HG03103 (cell line): ENCODE data around the gene C1orf167.
"Not testable (repeated sequence)": the region's sequence is repeated elsewhere in the genome, so short reads cannot be mapped to it uniquely, and the experiment has no call there.

Experiments
- ATAC-seq: cut with Tn5 transposase; IDR thresholded peaks from one replicate; pipeline ENCODE4 v1.9.1; 2021; ENCODE audit warnings: low read depth; ENCODE audit not compliant: unreplicated experiment

C1orf167 gene

GRCh38 chr1:11799896-11800295, 37.9 kb downstream of the C1orf167 start:
- no peak for ATAC-seq

- ATAC-seq, result no peak
Observed at GRCh38 chr1:11800391-11800755, 38.4 kb downstream of the C1orf167 start.

DNA sequence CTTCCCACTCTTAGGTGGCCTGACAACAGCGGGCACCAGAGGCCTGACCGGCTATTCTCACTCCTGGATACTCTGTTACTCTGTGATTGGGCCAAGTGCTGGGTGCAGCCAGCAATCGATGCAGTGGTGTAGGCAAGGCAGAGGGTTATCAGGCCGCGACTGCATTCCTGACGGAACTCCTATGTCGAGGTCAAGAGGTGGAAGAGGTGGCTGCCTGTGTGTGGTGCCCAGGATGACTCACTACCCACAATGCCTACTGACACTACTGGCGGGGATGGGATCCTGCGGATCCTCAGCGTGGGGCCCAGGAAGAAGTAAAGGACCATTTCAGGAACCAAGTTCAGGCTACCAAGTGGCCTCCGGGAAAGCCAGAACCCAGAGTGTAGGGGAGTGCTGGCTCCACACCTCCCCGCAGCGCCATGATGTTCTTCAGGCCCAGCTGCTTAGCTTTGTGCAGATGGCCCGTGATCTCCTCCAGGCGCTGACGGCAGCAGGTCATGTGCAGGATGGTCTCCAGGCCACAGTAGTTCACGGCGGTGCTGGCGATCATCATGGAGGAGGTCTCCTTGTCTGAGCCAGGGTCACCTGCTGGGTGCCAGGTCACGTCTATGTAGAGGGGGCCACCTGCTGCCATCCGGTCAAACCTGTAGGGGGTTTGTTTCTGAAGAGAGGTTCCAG, 38.9 kb downstream of the C1orf167 start:
- no peak for ATAC-seq

DNA sequence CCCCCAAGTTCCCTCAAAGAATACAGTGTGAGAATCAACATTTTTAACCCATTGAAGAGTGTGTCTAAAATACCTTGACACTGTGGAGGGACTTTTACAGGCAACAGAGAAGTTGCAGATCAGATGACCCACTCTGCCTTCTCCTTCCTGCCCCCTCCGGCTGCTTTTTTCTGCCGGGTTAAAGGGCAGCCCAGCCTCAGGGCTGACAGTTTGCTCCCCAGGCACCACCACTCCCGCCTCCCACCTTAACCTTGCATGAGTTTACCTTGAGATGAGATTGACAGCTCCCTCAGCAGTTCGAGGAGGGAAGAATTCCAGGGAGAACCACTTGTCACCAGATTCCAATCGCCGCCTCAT, 40.6 kb downstream of the C1orf167 start:
- no peak for ATAC-seq

- no peak for ATAC-seq
Observed at GRCh38 chr1:11802973-11803885, 41.2 kb downstream of the C1orf167 start.

GRCh38 chr1:11803924-11804665, 42.1 kb downstream of the C1orf167 start:
- ATAC-seq, result not testable (repeated sequence)

DNA sequence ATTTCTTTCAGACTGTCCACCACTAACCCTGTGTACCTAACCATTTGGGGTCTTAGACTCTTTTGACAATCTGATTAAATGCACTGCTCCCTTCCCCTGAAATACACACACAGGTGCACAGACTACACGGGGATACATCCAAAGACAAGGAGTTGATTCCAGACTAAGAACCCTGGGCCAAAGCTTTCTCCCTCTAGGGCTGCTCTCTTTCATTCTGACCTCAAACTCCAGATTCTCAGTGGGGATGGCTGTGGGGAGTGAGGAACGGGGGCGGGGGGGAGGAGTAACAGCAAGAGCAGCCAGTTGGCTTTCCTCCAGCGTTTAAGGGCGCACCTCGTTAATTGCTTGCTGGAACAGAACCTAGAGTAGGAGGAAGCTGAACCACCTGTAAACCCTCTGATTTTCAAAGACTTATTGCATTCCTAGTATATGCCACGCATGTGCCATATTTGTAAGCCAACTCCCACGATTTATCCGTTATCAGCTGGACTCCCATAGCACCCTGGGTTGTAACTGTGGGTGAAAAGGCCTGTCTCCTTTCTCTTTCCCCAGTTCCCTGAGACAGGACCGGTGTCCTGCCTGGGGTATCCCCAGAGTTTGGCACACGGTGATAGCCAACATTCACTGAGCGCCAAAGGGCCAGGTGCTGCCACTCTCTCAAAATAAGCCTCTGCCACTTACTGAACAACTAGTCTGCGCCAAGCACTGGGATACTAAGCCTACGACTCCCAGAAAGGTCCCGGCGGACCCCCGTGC, 42.9 kb downstream of the C1orf167 start:
- no peak for ATAC-seq

GRCh38 chr1:11805422-11806306, 43.7 kb downstream of the C1orf167 start, which contains the start of the genes CLCN6 and MTHFR:
CLCN6 (plus strand) TSS chr1:11806191; CDS start chr1:11806263, 72 bp downstream.
MTHFR (minus strand) TSS chr1:11805964; CDS start chr1:11803116, 2,848 bp downstream.
- ATAC-seq, result peak; percentile 77

DNA sequence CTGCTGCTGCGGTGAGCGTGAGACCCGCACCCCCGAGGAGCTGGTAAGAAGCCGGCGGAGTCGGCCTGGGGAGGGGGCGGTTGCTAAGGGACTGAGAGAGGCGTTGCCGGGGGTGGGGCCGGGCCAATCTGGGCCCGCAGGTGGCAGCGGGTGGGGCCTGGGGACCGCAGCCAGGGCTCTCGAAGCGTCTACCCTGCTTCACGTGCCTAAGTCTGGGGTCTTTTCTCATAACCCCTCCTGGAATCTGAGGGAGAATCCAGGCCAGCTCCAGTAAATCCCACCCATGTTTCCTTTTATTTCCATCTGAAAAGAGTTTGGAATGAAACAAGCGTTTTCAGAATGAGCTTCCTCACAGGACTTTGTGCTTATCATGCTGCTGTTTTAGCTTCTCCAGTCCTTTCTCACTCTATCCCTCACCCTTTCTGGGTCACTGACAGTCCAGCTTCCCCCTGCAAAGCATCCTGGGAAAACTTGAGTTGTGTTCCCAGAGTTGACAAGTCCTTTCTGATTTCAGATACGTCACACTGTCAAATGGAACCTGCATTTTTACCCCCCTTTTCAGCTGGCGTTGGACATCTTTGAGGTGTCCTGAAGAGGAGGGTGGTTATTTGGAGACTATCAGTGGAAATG, 44.4 kb downstream of the C1orf167 start:
- ATAC-seq, result peak; percentile 28

DNA sequence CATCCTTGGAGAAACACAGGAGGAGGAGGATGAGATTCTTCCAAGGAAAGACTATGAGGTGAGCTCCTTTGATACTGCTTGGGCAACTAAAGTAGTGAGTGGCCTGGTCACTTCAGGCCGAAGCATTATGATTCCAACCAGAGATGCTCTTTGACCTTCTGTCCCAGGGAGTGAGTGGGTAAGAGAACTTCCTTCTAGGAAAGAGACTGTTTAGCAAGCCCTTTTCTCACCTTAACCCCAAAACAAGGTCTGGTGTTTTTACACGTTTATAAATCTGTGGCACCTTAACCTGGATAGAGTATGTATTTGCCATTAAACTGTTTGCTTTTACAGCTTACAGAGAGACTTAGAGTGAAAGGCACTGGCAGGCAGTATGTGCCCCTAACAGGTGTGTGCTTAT, 45.1 kb downstream of the C1orf167 start:
- no peak for ATAC-seq

GRCh38 chr1:11813021-11813420, 51.0 kb downstream of the C1orf167 start:
- ATAC-seq, result no peak

- ATAC-seq, result no peak
Observed at GRCh38 chr1:11817192-11817591, 55.2 kb downstream of the C1orf167 start.

GRCh38 chr1:11822091-11822490, 60.1 kb downstream of the C1orf167 start:
- no peak for ATAC-seq

DNA sequence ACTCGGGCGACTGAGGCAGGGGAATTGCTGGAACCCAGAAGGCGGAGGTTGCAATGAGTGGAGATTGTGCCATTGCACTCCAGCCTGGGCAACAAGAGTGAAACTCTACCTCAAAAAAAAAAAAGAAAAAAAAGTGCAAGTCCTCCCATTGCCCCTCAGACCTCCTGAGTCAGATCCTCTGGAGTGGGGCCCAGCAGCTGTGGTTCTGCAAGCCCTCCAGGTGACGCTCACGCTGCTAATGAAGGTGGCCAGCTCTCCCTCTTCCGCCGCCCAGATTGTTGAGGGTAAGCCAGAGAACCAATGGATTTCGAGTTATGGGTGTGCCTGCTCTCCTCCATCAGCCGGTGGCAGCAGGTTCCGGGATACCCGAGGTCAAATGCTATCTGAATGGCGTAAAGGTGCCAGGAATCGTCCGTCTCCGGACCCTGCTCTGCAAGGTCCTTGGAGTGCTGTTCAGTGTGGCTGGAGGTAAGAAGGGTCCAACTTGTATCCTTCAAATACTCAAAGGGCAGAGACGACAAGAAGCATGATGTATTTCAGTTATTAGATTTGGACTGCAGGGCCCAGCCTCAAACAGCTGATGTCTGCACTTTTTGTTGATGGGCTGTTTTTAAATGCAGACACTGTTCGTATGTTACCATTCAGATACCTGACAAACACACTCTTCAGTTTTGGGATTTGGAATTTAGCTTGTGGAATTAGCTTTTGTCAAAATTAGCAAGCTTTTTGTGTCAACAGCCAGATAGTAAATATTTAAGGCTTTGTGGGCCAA, 61.6 kb downstream of the C1orf167 start:
- ATAC-seq, result no peak

DNA sequence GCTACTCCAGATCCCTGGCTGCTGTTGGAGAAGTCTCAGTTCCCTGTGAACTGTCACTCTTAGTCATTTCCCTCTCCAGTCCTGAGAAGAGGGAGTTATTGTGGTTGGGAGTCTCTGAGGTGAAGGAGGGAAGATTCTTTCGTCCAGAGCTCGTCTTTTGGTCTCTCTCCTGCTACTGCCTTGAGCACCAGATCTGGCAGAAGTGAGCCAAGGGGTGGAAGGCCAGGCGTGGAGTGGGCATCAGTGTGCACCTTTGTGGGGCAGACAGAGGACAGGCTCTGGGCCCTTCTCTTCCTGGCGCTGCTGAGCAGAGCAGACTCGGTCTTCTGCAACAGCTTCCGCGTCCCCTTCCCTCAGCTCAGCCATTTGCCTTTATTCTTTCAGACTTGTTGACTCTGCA, 63.1 kb downstream of the C1orf167 start:
- no peak for ATAC-seq

GRCh38 chr1:11826946-11827345, 65.0 kb downstream of the C1orf167 start:
- no peak for ATAC-seq

- ATAC-seq, result no peak
Observed at GRCh38 chr1:11828511-11828910, 66.5 kb downstream of the C1orf167 start.
